ENCODE results near the gene ANGEL1.

The ANGEL1 gene

DNA sequence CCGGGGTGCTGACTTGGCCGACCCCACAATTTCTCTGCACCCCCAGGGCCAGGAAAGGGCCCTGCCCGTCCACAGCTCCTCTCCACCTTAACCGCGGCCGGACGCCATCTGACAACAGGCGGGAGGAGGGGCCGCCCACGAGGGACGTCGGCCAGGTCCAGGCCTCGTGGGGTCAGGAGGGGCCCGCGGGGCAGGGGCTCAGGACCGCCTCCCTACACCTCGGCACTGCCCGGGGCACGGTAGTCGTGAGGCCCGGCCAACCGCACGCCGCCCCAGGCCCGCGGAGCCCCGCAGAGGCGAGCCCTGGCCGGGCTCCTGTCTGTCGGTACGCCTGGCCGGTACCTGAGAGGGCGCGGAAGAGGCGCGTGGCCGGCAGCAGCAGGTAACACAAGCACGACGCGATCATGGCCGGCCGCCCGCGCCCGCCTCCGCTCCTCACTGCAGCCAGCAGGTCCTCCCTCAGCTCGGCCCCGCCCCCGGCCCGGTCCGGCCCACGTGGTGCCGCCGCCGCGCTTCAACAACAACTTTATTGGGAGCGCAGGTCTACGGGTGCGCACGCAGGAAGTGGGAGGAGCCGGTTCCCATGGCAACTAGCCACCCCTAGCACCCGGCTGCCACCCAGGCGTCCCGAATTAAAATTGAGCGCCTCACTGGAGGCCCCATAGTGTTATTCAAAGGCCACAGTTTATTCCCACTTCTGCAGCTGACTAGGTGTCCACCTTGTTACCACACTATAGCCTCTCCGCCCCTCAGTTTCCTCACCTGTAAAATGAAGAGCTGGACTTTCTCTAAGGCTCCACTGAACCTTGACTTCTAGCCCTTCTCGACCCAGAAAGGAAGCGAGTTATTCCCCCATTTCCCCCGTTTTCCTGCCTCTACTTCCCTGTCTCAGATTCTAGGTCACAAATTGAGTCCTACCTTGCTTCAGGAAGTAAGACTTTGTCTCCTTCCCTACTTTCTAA lies at the start of gene ANGEL1:
Gene ANGEL1, minus strand, starts transcription at position 461 of the 962 bp plus-strand sequence. Its CDS starts 55 bp downstream, at position 406.
- peak; percentile 93 for DNase-seq

- DNase-seq = no peak
Observed at GRCh38 chr14:76861574-76862255, 49.0 kb upstream of the ANGEL1 start.

DNA sequence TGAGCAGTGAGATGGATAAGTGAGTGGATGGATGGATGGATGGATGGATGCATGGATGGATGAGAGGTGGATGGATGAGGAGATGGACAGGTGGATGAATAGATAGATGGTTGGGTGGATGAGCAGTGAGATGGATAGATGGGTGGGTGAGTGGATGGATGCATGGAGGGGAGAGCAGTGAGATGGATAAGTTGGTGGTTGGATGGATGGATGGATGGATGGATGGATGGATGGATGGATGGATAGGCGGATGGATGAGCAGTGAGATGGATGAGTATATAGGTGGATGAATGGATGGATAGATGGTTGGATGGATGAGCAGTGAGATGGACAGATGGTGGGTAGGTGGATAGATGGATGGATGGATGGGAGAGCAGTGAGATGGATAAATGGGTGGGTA lies 44.1 kb upstream of the ANGEL1 start:
- no peak for DNase-seq

DNA sequence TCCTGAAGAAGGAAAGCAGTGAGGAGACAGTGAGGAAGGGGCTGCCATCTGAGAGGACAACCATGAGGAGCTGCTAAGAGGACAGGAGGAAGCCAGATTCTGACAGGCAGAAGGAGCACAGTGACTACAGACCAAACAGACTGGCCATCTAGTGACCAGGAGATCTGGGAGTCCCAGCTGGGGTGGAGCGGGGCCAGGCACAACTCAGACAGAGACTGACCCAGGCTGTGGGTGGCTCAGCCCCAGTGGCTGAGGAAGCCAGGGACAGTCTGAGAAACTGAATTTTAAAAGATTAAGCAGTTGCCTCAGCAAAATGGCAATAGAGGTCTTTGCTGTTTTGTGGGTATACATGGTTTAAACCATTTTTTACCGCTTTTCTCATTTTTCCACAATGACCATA lies 42.4 kb upstream of the ANGEL1 start:
- no peak for DNase-seq

- no peak for DNase-seq
Observed at GRCh38 chr14:76848879-76849278, 36.2 kb upstream of the ANGEL1 start.

- no peak for DNase-seq
Observed at GRCh38 chr14:76846331-76847047, 33.8 kb upstream of the ANGEL1 start.

GRCh38 chr14:76844223-76844622 lies 31.5 kb upstream of the ANGEL1 start:
- DNase-seq = peak; percentile 22

GRCh38 chr14:76842414-76842813 lies 29.7 kb upstream of the ANGEL1 start:
- DNase-seq = no peak

GRCh38 chr14:76837524-76837923 lies 24.8 kb upstream of the ANGEL1 start:
- no peak for DNase-seq

GRCh38 chr14:76836029-76836630 lies 23.4 kb upstream of the ANGEL1 start:
- no peak for DNase-seq

GRCh38 chr14:76834241-76834661 lies 21.6 kb upstream of the ANGEL1 start:
- DNase-seq = no peak

DNA sequence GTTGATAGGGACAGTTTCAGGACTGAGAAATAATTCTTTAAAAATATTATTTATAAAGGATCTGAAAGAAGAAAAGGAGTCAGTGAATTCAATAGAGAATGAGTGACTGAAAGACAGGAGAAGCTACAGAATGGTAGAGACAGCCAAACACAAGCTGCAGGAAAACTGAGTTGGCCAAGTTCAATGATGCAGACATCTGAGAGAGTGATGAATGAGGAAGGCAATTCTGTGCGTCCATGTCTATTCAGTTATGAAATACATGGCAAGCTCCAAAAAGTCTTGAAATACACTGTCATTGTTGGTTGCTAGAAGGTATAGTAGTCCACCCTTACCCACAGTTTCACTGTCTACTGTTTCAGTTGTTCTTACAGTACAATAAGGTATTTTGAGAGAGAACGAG lies 20.3 kb upstream of the ANGEL1 start:
- DNase-seq = no peak

- no peak for DNase-seq
Observed at GRCh38 chr14:76832503-76832988, 19.9 kb upstream of the ANGEL1 start.

DNA sequence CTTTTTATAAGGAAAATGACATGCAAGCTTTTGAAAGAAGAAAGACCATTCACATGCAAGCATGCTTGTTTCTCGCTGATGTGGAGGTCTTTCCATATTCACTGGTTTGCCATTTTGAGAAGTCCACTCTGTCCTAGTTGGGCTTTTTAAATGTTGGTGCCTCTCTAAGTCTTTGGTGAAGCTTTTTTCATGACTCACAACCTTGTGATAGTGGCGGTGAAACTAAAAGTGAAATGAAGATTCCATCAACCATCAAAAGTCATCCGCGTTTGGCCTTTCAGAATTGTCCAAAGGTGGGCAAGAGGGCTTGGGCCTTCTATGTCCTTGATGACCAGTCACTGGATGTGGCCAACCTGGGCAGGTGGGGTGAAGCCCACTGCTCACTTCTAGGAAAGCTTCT lies 17.9 kb upstream of the ANGEL1 start:
- no peak for DNase-seq

DNA sequence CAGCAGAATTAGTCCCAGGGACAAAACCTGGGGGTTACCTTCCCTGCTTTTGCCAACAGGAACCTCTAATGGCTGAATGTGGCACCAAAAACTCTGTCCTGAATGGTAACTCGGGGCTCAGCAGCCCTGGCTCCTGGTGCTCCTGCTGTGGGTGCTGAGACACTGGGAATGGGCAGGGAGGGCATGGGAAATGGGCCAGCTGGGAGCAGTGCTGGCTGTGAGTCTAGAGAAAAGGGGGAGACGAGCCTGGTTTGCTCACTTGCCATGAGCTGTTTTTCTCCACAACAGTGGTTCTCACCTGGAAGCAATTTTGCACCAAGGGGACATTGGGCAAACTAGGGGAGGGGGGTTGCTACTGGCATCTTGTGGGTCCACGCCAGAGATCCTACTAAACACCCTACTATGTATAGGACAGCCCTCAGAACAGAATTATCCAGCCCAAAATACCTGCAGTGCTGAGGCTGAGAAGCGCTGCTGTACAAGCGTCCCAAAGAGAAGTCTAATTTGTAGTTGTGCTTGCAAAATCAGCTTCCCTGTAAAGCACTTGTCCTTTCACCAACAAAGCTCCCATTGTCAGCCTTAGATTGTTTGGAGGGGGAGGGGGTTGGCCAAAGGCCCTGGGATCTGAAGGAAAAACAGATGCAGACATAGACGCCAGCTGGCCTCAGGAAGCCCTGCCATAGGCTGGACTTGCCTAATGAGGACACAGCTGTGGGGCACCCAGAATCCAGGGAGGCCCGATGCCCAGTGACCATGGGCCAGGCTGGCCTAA lies 17.2 kb upstream of the ANGEL1 start:
- DNase-seq = no peak

DNA sequence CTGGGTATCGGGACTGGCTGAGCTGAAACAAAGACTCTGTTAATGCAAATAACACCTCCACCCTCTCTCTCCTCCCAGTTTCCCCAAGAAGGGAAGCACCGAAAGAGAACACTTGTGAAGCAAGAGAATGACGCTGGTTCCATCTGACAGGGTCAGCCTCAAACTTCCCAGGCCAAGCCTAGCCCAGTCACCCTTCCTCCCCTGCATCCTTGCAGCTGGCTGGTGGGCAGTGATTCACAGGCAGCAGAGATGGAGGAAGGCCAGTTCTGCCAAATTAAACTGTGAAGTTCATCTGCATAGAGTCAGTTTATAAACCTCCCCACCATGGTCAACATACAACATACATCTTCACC lies 16.3 kb upstream of the ANGEL1 start:
- no peak for DNase-seq

GRCh38 chr14:76828339-76829012 lies 15.8 kb upstream of the ANGEL1 start:
- DNase-seq = no peak

GRCh38 chr14:76827696-76828296 lies 15.1 kb upstream of the ANGEL1 start:
- no peak for DNase-seq

DNA sequence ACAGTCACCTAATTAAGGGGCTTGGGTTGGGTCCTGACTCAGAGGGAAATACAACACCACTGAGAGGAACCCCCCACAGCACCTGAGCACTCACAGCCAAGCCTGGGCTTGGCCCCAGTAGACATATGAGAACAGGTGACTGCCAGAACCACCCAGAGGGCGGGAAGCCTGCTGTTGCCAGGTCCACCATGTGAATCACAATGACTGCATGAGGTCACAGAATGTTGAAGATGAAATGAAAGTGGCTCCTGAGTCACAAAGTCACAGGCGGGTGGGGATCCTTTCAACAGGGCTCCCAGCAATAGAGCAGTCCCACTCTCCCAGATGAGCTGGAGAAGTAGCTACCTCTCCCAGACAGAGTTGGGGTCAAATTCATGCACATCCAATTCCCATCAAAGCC lies 13.4 kb upstream of the ANGEL1 start, which contains the start of gene LRRC74A:
Gene LRRC74A, plus strand, starts transcription at position 287 of the 400 bp plus-strand sequence. CDS start 290 bp downstream, outside the sequence.
- no peak for DNase-seq

GRCh38 chr14:76820700-76821099 lies 8.0 kb upstream of the ANGEL1 start:
- no peak for DNase-seq

All from fibroblast of upper back skin (primary cell).